Astrocyte (in vitro differentiated cells and primary cell): Measurements from ENCODE around the gene SLC31A1. TPM values are rescaled to one million over a fixed set of nuclear protein-coding genes. Genes with fewer than 3 reads are reported as not detected.

Source experiments
- DNase-seq: peaks from one replicate; pipeline ENCODE4 v3.0.0-alpha.2; 2010; ENCODE audit warnings: low read depth
- FAIRE-seq: peaks from 2 replicates; lab custom pipeline; 2011; peaks lifted over from hg19 to GRCh38; lab: Jason Lieb, UNC
- H2AFZ ChIP-seq: 2 replicates; pipeline ENCODE4 v1.6.0; 2012; ENCODE audit warnings: low read depth, low read length, inconsistent platforms
- H3K27ac ChIP-seq: 2 replicates; pipeline ENCODE4 v1.5.1; 2011; ENCODE audit warnings: low read depth, low read length, inconsistent platforms
- H3K27me3 ChIP-seq: 2 replicates; pipeline ENCODE4 v1.6.0; 2011; ENCODE audit warnings: low read length, inconsistent platforms; ENCODE audit not compliant: insufficient read depth
- H3K36me3 ChIP-seq: 2 replicates; pipeline ENCODE4 v1.5.1; 2011; ENCODE audit warnings: low read length, inconsistent platforms; ENCODE audit not compliant: insufficient read depth
- H3K4me1 ChIP-seq: 2 replicates; pipeline ENCODE4 v1.5.1; 2011; ENCODE audit warnings: low read length, inconsistent platforms; ENCODE audit not compliant: insufficient read depth
- H3K4me2 ChIP-seq: 2 replicates; pipeline ENCODE4 v1.6.0; 2012; ENCODE audit warnings: low read length, inconsistent platforms
- H3K4me3 ChIP-seq: 2 replicates; pipeline ENCODE4 v1.5.1; 2011; ENCODE audit warnings: low read depth, mild to moderate bottlenecking, low read length, inconsistent platforms; ENCODE audit not compliant: insufficient read depth
- H3K79me2 ChIP-seq: 2 replicates; pipeline ENCODE4 v1.6.0; 2012; ENCODE audit warnings: mild to moderate bottlenecking, low read length, inconsistent platforms; ENCODE audit not compliant: insufficient read depth
- H3K9ac ChIP-seq: 2 replicates; pipeline ENCODE4 v1.6.0; 2012; ENCODE audit warnings: mild to moderate bottlenecking, low read length, inconsistent platforms
- H3K9me3 ChIP-seq: 2 replicates; pipeline ENCODE4 v1.5.1; 2012; ENCODE audit warnings: low read depth, mild to moderate bottlenecking, low read length, inconsistent platforms; ENCODE audit not compliant: insufficient read depth
- H4K20me1 ChIP-seq: 2 replicates; pipeline ENCODE4 v1.6.0; 2012; ENCODE audit warnings: low read length, inconsistent platforms; ENCODE audit not compliant: insufficient read depth
- H3K27ac Mint-ChIP-seq: one replicate; pipeline ENCODE4 v1.8.0; 2021; ENCODE audit warnings: mild to moderate bottlenecking, mixed read lengths; ENCODE audit not compliant: unreplicated experiment
- H3K27me3 Mint-ChIP-seq: one replicate; pipeline ENCODE4 v1.8.0; 2021; ENCODE audit warnings: low read depth, mixed read lengths; ENCODE audit not compliant: unreplicated experiment
- H3K36me3 Mint-ChIP-seq: one replicate; pipeline ENCODE4 v1.8.0; 2021; ENCODE audit warnings: low read depth, mixed read lengths; ENCODE audit not compliant: unreplicated experiment
- H3K4me1 Mint-ChIP-seq: one replicate; pipeline ENCODE4 v1.8.0; 2021; ENCODE audit warnings: low read depth, mixed read lengths; ENCODE audit not compliant: unreplicated experiment
- H3K4me3 Mint-ChIP-seq: one replicate; pipeline ENCODE4 v1.8.0; 2021; ENCODE audit warnings: mild to moderate bottlenecking, moderate library complexity, mixed read lengths; ENCODE audit not compliant: unreplicated experiment
- H3K9me3 Mint-ChIP-seq: one replicate; pipeline ENCODE4 v1.8.0; 2021; ENCODE audit warnings: mild to moderate bottlenecking, mixed read lengths; ENCODE audit not compliant: unreplicated experiment
- CTCF ChIP-seq: IDR thresholded peaks from 2 replicates; pipeline ENCODE4 v1.5.1; 2011; ENCODE audit warnings: low read depth, mild to moderate bottlenecking, inconsistent platforms, low read length, moderate library complexity; ENCODE audit not compliant: insufficient read depth
- EZH2 ChIP-seq: IDR thresholded peaks from 2 replicates; pipeline ENCODE4 v1.6.1; 2012; ENCODE audit warnings: mild to moderate bottlenecking, low read length, inconsistent platforms; ENCODE audit not compliant: insufficient read depth
- total RNA-seq: library from RNA; stranded (reverse); gene quantifications from 2 replicates; pipeline ENCODE4 v1.2.1, GENCODE V29; 2021

The SLC31A1 gene
- total RNA-seq, 1 donor from 2014 or later = 35.8 TPM

- H3K27ac Mint-ChIP-seq = no peak overlapping the region
- no peaks in the 10 kb centered on the region for H3K27me3 Mint-ChIP-seq
- peaks cover 22% of the 10 kb centered on the region for H4K20me1 ChIP-seq
- no peak for FAIRE-seq
- no peak overlapping the region for H3K4me3 Mint-ChIP-seq
- H3K9me3 ChIP-seq = no peaks in the 10 kb centered on the region
- no peak overlapping the region for H2AFZ ChIP-seq
- H3K4me1 Mint-ChIP-seq = no peaks in the 10 kb centered on the region
- H3K4me2 ChIP-seq = no peak overlapping the region
- no peak for DNase-seq
- H3K36me3 ChIP-seq = peaks cover 2% of the 10 kb centered on the region
- H3K4me1 ChIP-seq = no peaks in the 10 kb centered on the region
- H3K79me2 ChIP-seq = peaks cover 8% of the 10 kb centered on the region
- H3K27ac ChIP-seq = no peak overlapping the region
- no peaks in the 10 kb centered on the region for H3K27me3 ChIP-seq
- H3K9ac ChIP-seq = no peak overlapping the region
- TF ChIP-seq CTCF = no peak
- TF ChIP-seq EZH2 = no peak
- no peak overlapping the region for H3K4me3 ChIP-seq
- no peaks in the 10 kb centered on the region for H3K9me3 Mint-ChIP-seq
- no peaks in the 10 kb centered on the region for H3K36me3 Mint-ChIP-seq
These were observed 17.0 kb downstream of the SLC31A1 start for GRCh38 chr9:113238202-113238858.

- FAIRE-seq (no peak), DNase-seq (no peak)
- H3K36me3 ChIP-seq = peaks cover 2% of the 10 kb centered on the region
- TF ChIP-seq CTCF (no peak), EZH2 (no peak)
- no peak overlapping the region for H3K4me2 ChIP-seq
- no peaks in the 10 kb centered on the region for H3K36me3 Mint-ChIP-seq
- H3K4me1 Mint-ChIP-seq = no peaks in the 10 kb centered on the region
- no peaks in the 10 kb centered on the region for H3K27me3 ChIP-seq
- H3K4me3 ChIP-seq = no peak overlapping the region
- H3K4me3 Mint-ChIP-seq = no peak overlapping the region
- no peaks in the 10 kb centered on the region for H3K9me3 Mint-ChIP-seq
- no peak overlapping the region for H3K27ac Mint-ChIP-seq
- H4K20me1 ChIP-seq = peaks cover 20% of the 10 kb centered on the region
- H3K9me3 ChIP-seq = no peaks in the 10 kb centered on the region
- no peak overlapping the region for H3K27ac ChIP-seq
- no peak overlapping the region for H2AFZ ChIP-seq
- H3K4me1 ChIP-seq = no peaks in the 10 kb centered on the region
- no peaks in the 10 kb centered on the region for H3K27me3 Mint-ChIP-seq
- H3K9ac ChIP-seq = no peak overlapping the region
- peaks cover 10% of the 10 kb centered on the region for H3K79me2 ChIP-seq
These were observed 17.5 kb downstream of the SLC31A1 start for GRCh38 chr9:113238859-113239232.

GRCh38 chr9:113241161-113241560, 19.8 kb downstream of the SLC31A1 start:
- FAIRE-seq (no peak), DNase-seq (no peak)
- H3K4me1 Mint-ChIP-seq = no peaks in the 10 kb centered on the region
- peaks cover 2% of the 10 kb centered on the region for H3K36me3 ChIP-seq
- TF ChIP-seq EZH2 (no peak), CTCF (no peak)
- H3K27ac Mint-ChIP-seq = no peak overlapping the region
- no peak overlapping the region for H3K9ac ChIP-seq
- no peak overlapping the region for H3K27ac ChIP-seq
- no peak overlapping the region for H3K4me2 ChIP-seq
- no peaks in the 10 kb centered on the region for H3K4me1 ChIP-seq
- H3K4me3 Mint-ChIP-seq = no peak overlapping the region
- H2AFZ ChIP-seq = no peak overlapping the region
- H3K27me3 Mint-ChIP-seq = no peaks in the 10 kb centered on the region
- no peaks in the 10 kb centered on the region for H3K27me3 ChIP-seq
- no peaks in the 10 kb centered on the region for H3K9me3 ChIP-seq
- peaks cover 14% of the 10 kb centered on the region for H3K79me2 ChIP-seq
- H4K20me1 ChIP-seq = peaks cover 17% of the 10 kb centered on the region
- no peaks in the 10 kb centered on the region for H3K9me3 Mint-ChIP-seq
- H3K36me3 Mint-ChIP-seq = no peaks in the 10 kb centered on the region
- H3K4me3 ChIP-seq = no peak overlapping the region
